Epithelial cell of proximal tubule (primary cell): ENCODE data around the gene FLNB. TPM values are rescaled to one million over a fixed set of nuclear protein-coding genes. Genes with fewer than 3 reads are reported as not detected.

Experiments used
- DNase-seq: peaks from one replicate; pipeline ENCODE4 v3.0.0-alpha.2; 2011; ENCODE audit warnings: low read depth
- H3K4me3 ChIP-seq: 2 replicates; pipeline ENCODE4 v1.5.1; 2011; ENCODE audit warnings: low read depth, mild to moderate bottlenecking, low read length
- CTCF ChIP-seq: conservative IDR thresholded peaks from 2 replicates; pipeline ENCODE4 v1.5.1; 2012; ENCODE audit warnings: low read depth, mild to moderate bottlenecking, low read length
- total RNA-seq: library from RNA; depleted of rRNA; stranded (reverse); fragments of >200 nt; gene quantifications from 2 replicates; pipeline ENCODE4 v1.2.3, GENCODE V29; 2015

Gene FLNB
- total RNA-seq, 1 donor from 2014 or later = 223 TPM

GRCh38 chr3:58150130-58150809 lies 142.0 kb downstream of the FLNB start:
- TF ChIP-seq CTCF = no peak
- no peak for DNase-seq
- H3K4me3 ChIP-seq = no peak overlapping the region

- DNase-seq = no peak
- no peak overlapping the region for H3K4me3 ChIP-seq
- TF ChIP-seq CTCF = no peak
These were observed 142.6 kb downstream of the FLNB start for GRCh38 chr3:58150810-58151199.

GRCh38 chr3:58151637-58152036 lies 143.4 kb downstream of the FLNB start:
- TF ChIP-seq CTCF = no peak
- no peak overlapping the region for H3K4me3 ChIP-seq
- no peak for DNase-seq

- no peak for DNase-seq
- no peak overlapping the region for H3K4me3 ChIP-seq
These were observed 144.2 kb downstream of the FLNB start for GRCh38 chr3:58152225-58153015.

GRCh38 chr3:58153371-58153770 lies 145.1 kb downstream of the FLNB start:
- H3K4me3 ChIP-seq = no peak overlapping the region
- no peak for DNase-seq
- TF ChIP-seq CTCF = no peak

More at GRCh38 chr3:58152225-58153015, 144.2 kb downstream of the FLNB start:
- TF ChIP-seq CTCF = no peak

- TF ChIP-seq CTCF = no peak
- no peak overlapping the region for H3K4me3 ChIP-seq
- no peak for DNase-seq
These were observed 146.6 kb downstream of the FLNB start for GRCh38 chr3:58154626-58155449.
